BE2C (cell line): ENCODE measurements around the gene RAP1B.

Source experiments
- DNase-seq: peaks from one replicate; pipeline ENCODE4 v3.0.0-alpha.2; 2020
- H3K27me3 ChIP-seq: fragments of 250-450 bp; sonication (Bioruptor Pico); 2 replicates; pipeline ENCODE4 v1.5.1; 2020; ENCODE audit warnings: mild to moderate bottlenecking
- H3K36me3 ChIP-seq: fragments of 250-450 bp; sonication (Bioruptor Pico); 2 replicates; pipeline ENCODE4 v1.5.1; 2020; ENCODE audit warnings: mild to moderate bottlenecking
- H3K4me1 ChIP-seq: fragments of 250-450 bp; sonication (Bioruptor Pico); 2 replicates; pipeline ENCODE4 v1.5.1; 2020
- H3K4me3 ChIP-seq: 2 replicates; pipeline ENCODE4 v1.5.1; 2011; ENCODE audit warnings: low read depth, low read length
- H3K9me3 ChIP-seq: fragments of 250-450 bp; sonication (Bioruptor Pico); 2 replicates; pipeline ENCODE4 v1.5.1; 2020
- CTCF ChIP-seq: IDR thresholded peaks from 2 replicates; pipeline ENCODE4 v1.5.1; 2012; ENCODE audit warnings: mild to moderate bottlenecking, low read depth, low read length

RAP1B gene

GRCh38 chr12:68624933-68625332 lies 14.2 kb downstream of the RAP1B start:
- H3K36me3 ChIP-seq: peaks cover 22% of the 10 kb centered on the region
- DNase-seq: no peak
- H3K27me3 ChIP-seq: no peaks in the 10 kb centered on the region
- no peak for TF ChIP-seq CTCF
- H3K9me3 ChIP-seq: no peaks in the 10 kb centered on the region; the same call in 1 of the 2 replicates
- H3K4me1 ChIP-seq: no peaks in the 10 kb centered on the region; the same call in 1 of the 2 replicates
- no peak overlapping the region for H3K4me3 ChIP-seq

GRCh38 chr12:68627673-68628319 lies 17.1 kb downstream of the RAP1B start:
- TF ChIP-seq CTCF: no peak
- H3K9me3 ChIP-seq: no peaks in the 10 kb centered on the region; the same call in 1 of the 2 replicates
- no peak for DNase-seq
- H3K4me1 ChIP-seq: no peaks in the 10 kb centered on the region; the same call in 1 of the 2 replicates
- peaks cover 22% of the 10 kb centered on the region for H3K36me3 ChIP-seq
- no peaks in the 10 kb centered on the region for H3K27me3 ChIP-seq
- H3K4me3 ChIP-seq: no peak overlapping the region

GRCh38 chr12:68628698-68629097 lies 18.0 kb downstream of the RAP1B start:
- no peaks in the 10 kb centered on the region; the same call in 1 of the 2 replicates for H3K9me3 ChIP-seq
- H3K36me3 ChIP-seq: peaks cover 22% of the 10 kb centered on the region
- H3K4me3 ChIP-seq: no peak overlapping the region
- no peak for TF ChIP-seq CTCF
- H3K4me1 ChIP-seq: no peaks in the 10 kb centered on the region; the same call in 1 of the 2 replicates
- no peaks in the 10 kb centered on the region for H3K27me3 ChIP-seq
- DNase-seq: no peak

GRCh38 chr12:68630050-68630449 lies 19.4 kb downstream of the RAP1B start:
- H3K4me3 ChIP-seq: no peak overlapping the region
- no peaks in the 10 kb centered on the region for H3K27me3 ChIP-seq
- peaks cover 15% of the 10 kb centered on the region for H3K36me3 ChIP-seq
- TF ChIP-seq CTCF: no peak
- no peaks in the 10 kb centered on the region; the same call in 1 of the 2 replicates for H3K4me1 ChIP-seq
- no peak for DNase-seq
- no peaks in the 10 kb centered on the region; the same call in 1 of the 2 replicates for H3K9me3 ChIP-seq

GRCh38 chr12:68630598-68630997 lies 19.9 kb downstream of the RAP1B start:
- Histone ChIP-seq H3K4me3 (no peak overlapping the region), H3K27me3 (no peaks in the 10 kb centered on the region), H3K36me3 (peaks cover 15% of the 10 kb centered on the region), H3K9me3 (no peaks in the 10 kb centered on the region; the same call in 1 of the 2 replicates), H3K4me1 (no peaks in the 10 kb centered on the region; the same call in 1 of the 2 replicates)
- DNase-seq: no peak
- no peak for TF ChIP-seq CTCF

- Histone ChIP-seq H3K36me3 (peaks cover 15% of the 10 kb centered on the region), H3K4me1 (no peaks in the 10 kb centered on the region; the same call in 1 of the 2 replicates), H3K27me3 (no peaks in the 10 kb centered on the region), H3K4me3 (no peak overlapping the region), H3K9me3 (no peaks in the 10 kb centered on the region; the same call in 1 of the 2 replicates)
- DNase-seq: no peak
- TF ChIP-seq CTCF: no peak
Measured at GRCh38 chr12:68631227-68631626, 20.5 kb downstream of the RAP1B start.
